ENCODE results near the gene YEATS2.

DNA sequence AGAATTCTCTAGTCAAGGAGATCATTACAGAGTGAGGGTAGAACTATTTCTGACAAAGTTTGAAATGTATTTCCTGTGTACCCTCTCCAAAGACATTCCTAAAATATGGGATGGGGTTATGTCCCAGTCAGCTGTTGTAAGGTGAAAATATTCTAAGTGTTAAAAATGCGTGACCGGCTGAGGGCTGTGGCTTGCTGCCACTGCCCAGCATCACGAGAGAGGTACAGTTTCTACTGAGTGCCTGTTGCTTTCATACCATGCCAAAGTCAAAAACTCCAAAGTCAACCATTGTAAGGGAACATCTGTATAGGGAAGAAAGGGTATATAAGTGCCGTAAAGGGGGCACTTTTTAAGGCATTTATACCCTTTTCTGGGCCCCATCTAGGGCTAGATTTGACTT lies 96.9 kb downstream of the YEATS2 start:
- TF ChIP-seq, protein P1, sequence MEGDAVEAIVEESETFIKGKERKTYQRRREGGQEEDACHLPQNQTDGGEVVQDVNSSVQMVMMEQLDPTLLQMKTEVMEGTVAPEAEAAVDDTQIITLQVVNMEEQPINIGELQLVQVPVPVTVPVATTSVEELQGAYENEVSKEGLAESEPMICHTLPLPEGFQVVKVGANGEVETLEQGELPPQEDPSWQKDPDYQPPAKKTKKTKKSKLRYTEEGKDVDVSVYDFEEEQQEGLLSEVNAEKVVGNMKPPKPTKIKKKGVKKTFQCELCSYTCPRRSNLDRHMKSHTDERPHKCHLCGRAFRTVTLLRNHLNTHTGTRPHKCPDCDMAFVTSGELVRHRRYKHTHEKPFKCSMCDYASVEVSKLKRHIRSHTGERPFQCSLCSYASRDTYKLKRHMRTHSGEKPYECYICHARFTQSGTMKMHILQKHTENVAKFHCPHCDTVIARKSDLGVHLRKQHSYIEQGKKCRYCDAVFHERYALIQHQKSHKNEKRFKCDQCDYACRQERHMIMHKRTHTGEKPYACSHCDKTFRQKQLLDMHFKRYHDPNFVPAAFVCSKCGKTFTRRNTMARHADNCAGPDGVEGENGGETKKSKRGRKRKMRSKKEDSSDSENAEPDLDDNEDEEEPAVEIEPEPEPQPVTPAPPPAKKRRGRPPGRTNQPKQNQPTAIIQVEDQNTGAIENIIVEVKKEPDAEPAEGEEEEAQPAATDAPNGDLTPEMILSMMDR (IDR thresholded peaks at IDR 0.05), result no peak
- no peak for TF ChIP-seq POLR2A (IDR thresholded peaks at IDR 0.05)
